ENCODE data around the gene CSRP1. TPM values are rescaled to one million over a fixed set of nuclear protein-coding genes. Genes with fewer than 3 reads are reported as not detected.
A peak's percentile ranks its signal among the peaks of the same experiment; 100 is the strongest.

Gene CSRP1
- total RNA-seq, 4 donors from 2014 or later, result 285 to 835 (median 454) TPM

GRCh38 chr1:201540846-201541735 lies 34.2 kb upstream of the CSRP1 start:
- Histone ChIP-seq H3K9me3 (no peaks in the 10 kb centered on the region), H3K27ac (peak overlapping the region; percentile 39 to 76 (median 70)), H3K27me3 (no peaks in the 10 kb centered on the region), H3K4me1 (peaks cover 8 to 34% of the 10 kb centered on the region in 2 donors), H3K36me3 (no peaks in the 10 kb centered on the region), H3K4me3 (replicated peaks in 1 of 3) (no peak overlapping the region)
- intact Hi-C loops (cut with DNase I), result no loop called here
- no peak for DNase-seq
- 87 to 89% methylated on average over 12 of the region's 12 CpGs for WGBS, 2 donors
- TF ChIP-seq CTCF (IDR thresholded peaks at IDR 0.05) (no peak), POLR2A (IDR thresholded peaks at IDR 0.05) (no peak)

GRCh38 chr1:201539561-201540431 lies 32.9 kb upstream of the CSRP1 start:
- intact Hi-C loops (cut with DNase I), result no loop called here
- TF ChIP-seq CTCF (IDR thresholded peaks at IDR 0.05) (no peak), POLR2A (IDR thresholded peaks at IDR 0.05) (no peak)
- Histone ChIP-seq H3K4me3 (replicated peaks in 1 of 3) (peak overlapping the region; percentile 37 to 66 (median 48)), H3K4me1 (peaks cover 8 to 38% of the 10 kb centered on the region in 2 donors), H3K36me3 (no peaks in the 10 kb centered on the region), H3K27me3 (no peaks in the 10 kb centered on the region), H3K9me3 (no peaks in the 10 kb centered on the region), H3K27ac (peak overlapping the region; percentile 64 to 76 (median 70))
- 13 to 14% methylated on average over 34 to 45 of the region's 47 CpGs for WGBS, 2 donors
- peak; percentile 29 to 40 for DNase-seq

GRCh38 chr1:201538612-201539551 lies 32.0 kb upstream of the CSRP1 start, which contains the start of gene NAV1:
Gene NAV1 (plus strand): TSS chr1:201539127. CDS start chr1:201622885, 83,758 bp downstream.
- H3K36me3 ChIP-seq, result no peaks in the 10 kb centered on the region
- peak within 1 kb of the TSS; percentile 64 to 76 (median 70) for H3K27ac ChIP-seq
- no peaks in the 10 kb centered on the region for H3K27me3 ChIP-seq
- peak within 1 kb of the TSS; percentile 37 to 66 (median 48) for H3K4me3 ChIP-seq (replicated peaks in 1 of 3)
- H3K4me1 ChIP-seq, result peaks cover 8 to 38% of the 10 kb centered on the region in 2 donors
- 1 to 5% methylated on average over 23 to 35 of the region's 93 CpGs for WGBS, 2 donors
- TF ChIP-seq CTCF (IDR thresholded peaks at IDR 0.05) (no peak), POLR2A (IDR thresholded peaks at IDR 0.05) (peak in 1 of 2 donors; percentile 40)
- intact Hi-C loops (cut with DNase I), result no loop called here
- H3K9me3 ChIP-seq, result no peaks in the 10 kb centered on the region
- DNase-seq, result peak; percentile 50 to 53

GRCh38 chr1:201537891-201538611 lies 31.1 kb upstream of the CSRP1 start:
- intact Hi-C loops (cut with DNase I), result no loop called here
- DNase-seq, result no peak
- H3K27ac ChIP-seq, result peak overlapping the region in 2 of 3 donors; percentile 70 to 76
- H3K36me3 ChIP-seq, result no peaks in the 10 kb centered on the region
- no peak for TF ChIP-seq POLR2A (IDR thresholded peaks at IDR 0.05)
- no peak for TF ChIP-seq CTCF (IDR thresholded peaks at IDR 0.05)
- peaks cover 8 to 38% of the 10 kb centered on the region in 2 donors for H3K4me1 ChIP-seq
- H3K9me3 ChIP-seq, result no peaks in the 10 kb centered on the region
- H3K4me3 ChIP-seq (replicated peaks in 1 of 3), result peak overlapping the region in 2 of 3 donors; percentile 48 to 66
- H3K27me3 ChIP-seq, result no peaks in the 10 kb centered on the region
- 24 to 28% methylated on average over 6 of the region's 6 CpGs for WGBS, 2 donors
